T-helper 9 cell (primary cell): ENCODE results near the gene SCAPER.

Experiments
- DNase-seq: peaks from one replicate; pipeline ENCODE4 v3.0.0-alpha.2; 2020

The SCAPER gene

DNA sequence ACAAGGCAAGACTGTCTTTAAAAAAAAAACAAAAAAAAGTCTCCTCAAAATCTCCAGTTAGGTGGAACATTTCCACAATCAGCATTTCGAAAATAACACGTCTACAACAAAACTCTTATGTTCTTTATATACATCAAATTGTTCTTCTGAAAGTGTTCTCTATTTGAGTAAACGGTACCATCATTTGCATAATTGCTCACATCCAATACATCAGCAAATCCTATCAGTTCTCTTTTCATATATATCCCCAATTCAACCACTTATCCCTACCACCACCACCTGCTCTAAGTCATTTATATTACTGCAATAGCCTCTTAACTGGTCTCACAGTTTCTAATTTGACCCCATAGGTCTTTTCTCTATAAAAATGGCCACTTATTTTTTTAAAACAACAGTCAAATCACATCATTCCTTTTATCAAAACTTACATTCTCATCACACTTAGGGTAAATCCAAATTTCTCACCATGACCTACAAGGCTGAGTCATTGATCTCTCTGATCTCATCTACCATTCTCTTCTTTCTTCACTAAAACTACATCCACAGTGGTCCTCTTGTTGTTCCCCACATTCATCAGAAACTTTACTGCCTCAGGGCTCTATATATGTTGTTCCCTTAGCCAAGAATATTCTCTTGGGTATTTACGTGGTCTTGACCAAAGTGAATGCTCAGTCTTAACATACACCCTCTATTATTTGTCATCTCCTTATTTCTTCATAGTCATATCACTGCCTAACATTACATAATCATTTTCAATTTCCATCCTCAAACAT is 237.0 kb downstream of the SCAPER start:
- DNase-seq, result no peak

- DNase-seq, result no peak
Measured at GRCh38 chr15:76664895-76665294, 240.2 kb downstream of the SCAPER start.

DNA sequence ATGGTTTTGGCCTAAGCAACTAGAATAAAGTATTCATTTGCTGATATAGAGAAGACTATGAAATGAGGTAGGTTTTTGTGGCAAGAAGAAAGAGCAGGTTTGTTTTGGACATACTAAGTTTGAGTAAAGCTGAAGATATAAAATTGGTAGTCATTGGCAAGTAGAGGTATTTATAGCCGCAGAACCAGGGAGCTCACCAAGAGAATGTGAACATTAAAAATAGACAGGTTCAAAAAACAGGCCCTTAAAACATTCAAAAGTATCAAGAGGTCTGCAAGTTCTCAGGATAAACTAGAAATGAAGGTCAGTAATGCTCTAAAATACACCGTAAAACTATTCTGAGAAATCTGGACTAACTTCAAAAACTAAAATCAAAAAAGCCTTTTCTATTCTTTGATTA is 240.7 kb downstream of the SCAPER start:
- no peak for DNase-seq

DNA sequence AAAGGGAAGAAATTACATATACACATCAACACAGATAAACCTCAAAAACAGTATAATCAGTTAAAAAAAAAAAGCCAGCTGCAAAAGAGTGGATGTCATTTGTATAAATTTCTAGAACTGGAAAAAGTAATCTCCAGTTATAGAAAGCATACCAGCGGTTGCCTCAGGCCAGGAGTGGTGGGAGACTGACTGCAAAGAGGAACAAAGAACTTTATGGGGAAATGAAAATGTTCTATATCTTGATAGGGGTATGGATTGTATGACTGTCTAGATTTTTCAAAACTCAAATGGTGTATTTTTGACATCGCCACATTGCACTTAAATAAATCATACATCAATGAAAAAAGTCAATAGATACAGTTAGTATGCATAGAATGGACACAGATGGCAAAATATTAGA is 241.6 kb downstream of the SCAPER start:
- DNase-seq, result no peak

- no peak for DNase-seq
Measured at GRCh38 chr15:76648732-76649444, 256.3 kb downstream of the SCAPER start.

DNA sequence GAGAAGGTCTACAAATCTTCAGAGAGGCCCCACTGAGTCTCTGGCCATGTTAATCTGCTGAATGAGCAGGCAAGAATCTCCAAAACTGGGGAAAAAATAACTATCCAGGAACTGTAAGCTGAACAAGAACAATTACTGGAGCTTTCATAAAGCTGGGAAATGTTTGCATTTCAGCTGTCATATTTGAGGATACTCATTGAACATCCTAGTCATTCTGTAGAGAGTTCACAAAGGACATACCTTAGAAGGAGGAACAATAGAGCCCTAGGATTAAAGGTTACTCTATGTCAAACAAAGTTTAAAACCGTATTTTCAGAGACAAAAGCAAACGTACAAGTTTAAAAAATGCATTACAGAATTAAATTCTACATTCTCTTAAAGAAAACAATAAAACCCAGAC is 257.5 kb downstream of the SCAPER start:
- no peak for DNase-seq

DNA sequence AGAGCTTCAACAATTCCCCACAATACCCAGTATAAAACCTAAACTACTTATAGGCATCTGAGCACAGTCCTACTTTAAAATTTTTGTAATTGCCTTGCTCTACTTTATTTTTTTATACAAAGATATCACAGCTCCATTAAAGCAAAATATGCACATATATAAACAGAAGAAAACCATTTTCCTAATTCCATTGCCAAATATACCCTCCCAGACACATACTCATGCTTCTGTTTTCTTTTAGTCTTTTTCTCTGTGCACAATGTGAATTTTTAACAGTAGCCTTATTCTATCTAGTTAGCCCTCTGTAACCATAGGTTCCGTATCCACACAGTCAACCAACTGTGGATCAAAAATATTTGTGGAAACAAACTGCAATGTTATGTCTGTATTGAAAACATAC is 260.5 kb downstream of the SCAPER start:
- DNase-seq, result no peak

DNA sequence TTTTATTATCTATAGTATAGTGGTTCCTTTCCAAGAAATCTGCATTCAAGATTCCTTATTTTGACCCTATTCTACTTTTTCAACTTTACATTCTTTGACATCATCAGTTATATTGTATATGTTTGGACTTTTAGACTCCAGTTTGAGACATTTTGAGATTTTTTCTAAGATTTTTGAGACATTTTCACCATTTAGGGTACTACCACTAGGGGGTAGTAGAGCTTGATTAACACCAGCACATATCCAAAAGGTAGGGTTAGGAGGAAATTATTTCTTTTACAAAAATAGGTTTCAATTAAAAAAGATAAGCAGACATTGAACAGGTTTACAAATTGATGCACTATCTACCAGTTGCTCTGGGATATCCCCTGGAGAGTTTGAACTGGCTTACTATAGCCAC is 262.5 kb downstream of the SCAPER start:
- DNase-seq, result no peak

- DNase-seq, result no peak
Measured at GRCh38 chr15:76637166-76637565, 268.0 kb downstream of the SCAPER start.

DNA sequence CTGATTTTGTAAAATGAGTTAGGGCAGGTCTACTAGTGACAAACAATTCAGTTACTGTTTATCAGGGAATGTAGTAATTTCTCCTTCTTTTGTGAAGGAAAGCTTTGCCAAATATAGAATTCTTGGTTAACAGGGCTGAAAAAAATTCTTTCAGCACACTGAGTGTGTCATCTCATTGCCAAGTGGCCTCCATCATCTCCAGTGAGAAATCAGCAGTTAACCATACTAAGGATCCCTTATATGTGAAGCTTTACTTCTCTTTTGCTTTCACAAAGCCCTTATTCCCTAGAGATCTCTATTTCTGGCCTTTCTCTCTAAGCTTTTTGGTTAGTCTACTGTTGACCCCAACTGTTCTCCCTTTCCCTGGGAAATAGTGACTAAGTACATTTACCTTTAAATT is 269.1 kb downstream of the SCAPER start:
- no peak for DNase-seq

GRCh38 chr15:76626611-76627010 is 278.5 kb downstream of the SCAPER start:
- no peak for DNase-seq

- DNase-seq, result no peak
Measured at GRCh38 chr15:76625267-76625666, 279.9 kb downstream of the SCAPER start.

DNA sequence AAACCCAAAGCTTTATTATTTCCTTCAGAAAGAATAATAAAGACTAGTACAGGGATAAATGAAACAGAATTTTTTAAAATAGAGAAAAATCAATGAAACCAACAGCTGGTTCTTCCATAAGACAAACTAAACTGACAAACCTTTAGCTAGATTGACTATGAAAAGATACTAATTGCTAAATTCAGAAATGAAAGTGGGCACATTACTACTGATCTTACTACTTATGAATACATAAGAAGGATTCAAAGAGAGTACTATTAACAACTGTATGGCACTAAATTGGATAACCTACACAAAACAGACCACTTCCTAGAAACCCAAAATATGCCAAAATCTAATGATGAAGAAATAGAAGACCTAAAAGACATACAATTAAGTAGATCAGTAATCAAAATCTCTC is 290.4 kb downstream of the SCAPER start:
- DNase-seq, result no peak

DNA sequence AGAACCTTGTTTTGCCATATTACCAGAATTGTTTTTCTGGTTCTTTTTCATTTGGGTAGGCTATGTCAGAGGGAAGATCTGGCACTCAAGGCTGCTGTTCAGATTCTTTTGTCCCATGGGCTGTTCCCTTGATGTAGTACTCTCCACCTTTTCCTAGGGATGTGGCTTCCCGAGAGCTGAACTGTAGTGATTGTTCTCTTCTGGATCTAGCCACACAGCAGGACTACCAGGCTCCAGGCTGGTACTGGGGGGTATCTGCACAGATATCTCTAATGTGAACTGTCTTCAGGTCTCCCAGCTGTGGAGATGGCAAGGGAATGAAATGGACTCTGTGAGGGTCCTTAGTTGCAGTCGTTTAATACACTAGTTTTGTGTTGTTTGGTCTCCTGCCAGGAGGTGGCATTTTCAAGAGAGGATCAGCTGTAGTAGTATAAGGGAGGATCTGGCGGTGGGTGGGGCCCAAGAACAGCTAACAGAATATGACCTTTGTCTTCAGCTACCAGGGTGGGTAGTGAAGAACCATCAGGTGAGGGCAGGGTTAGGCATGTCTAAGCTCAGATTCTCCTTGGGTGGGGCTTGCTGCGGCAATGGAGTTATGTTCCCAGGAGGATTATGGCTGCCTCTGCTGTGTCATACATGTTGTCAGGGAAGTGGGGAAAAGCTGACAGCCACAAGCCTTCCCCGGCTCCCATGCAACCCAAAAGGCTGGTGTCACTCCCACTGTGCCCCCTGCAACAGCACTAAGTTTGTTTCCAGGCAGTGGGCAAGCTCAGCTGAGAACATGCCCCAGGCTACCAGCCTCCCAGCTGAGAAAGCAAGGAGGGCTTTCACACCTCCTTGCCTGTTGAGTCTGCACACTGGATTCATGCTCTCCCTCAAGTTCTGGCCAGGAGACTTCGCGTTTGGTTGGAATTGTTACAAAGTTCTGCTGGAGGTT is 316.1 kb downstream of the SCAPER start:
- no peak for DNase-seq

DNA sequence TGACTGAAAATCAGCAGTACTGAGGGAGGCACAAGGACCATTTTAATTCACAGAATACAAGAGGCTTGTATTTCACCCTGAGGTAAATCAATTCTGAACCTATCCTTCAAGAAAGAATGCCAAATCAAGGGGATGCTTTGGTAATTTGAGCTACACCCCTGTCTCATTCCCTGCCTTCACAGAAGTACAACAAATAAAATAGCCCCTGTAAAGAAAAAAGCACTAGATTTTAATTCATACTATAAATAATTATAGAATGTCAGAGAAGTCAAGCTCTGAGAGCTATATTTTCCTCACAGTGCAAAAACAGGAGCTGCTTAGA is 319.6 kb downstream of the SCAPER start:
- DNase-seq, result no peak

- no peak for DNase-seq
Measured at GRCh38 chr15:76584868-76585575, 320.1 kb downstream of the SCAPER start.

DNA sequence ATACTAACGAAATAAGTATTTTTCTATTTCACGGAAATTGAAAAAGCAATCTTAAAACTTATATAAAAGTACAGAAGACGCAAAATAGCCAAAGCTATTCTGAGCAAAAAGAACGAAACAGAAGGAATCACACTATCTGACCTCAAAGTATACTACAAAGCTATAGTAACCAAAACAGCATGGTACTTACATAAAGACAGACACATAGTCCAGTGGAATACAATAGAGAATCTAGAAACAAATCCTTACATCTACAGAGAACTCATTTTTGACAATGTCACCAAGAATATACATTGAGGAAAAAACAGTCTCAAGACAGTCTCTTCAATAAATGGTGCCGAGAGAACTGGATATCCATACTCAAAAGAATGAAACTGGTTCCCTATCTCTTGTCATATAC is 322.6 kb downstream of the SCAPER start:
- no peak for DNase-seq

DNA sequence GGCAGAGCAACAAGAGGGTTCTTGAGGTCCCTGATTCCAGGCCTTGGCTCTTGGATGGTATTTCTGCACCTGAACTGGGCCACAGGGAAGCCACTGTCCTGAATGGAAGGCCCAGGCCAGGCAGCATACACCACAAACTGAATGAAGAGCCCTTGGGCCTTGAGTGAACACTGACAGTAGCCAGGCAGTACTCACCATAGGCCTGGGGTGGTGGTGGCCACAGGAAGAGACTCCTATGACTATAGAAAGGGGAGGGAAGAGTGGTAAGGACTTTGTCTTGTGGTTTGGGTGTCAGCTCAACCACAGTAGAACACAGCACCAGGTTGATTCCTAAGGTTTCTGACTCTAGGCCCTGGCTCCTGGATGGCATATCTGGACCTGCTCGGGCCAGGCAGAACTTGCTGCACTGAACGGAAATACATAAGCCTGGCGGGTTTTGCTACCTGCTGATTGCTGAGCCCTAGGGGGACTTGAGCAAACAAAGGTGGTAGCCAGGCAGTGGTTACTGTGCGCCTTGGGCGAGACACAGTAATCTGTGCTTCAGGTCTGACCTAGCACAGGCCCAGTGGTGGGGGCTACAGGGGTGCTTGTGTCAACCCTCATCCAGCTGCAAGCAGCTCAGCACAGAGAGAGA is 327.1 kb downstream of the SCAPER start:
- DNase-seq, result no peak

- DNase-seq, result no peak
Measured at GRCh38 chr15:76576523-76577279, 328.4 kb downstream of the SCAPER start.

GRCh38 chr15:76575679-76576078 is 329.5 kb downstream of the SCAPER start:
- DNase-seq, result no peak

- DNase-seq, result no peak
Measured at GRCh38 chr15:76575274-76575673, 329.9 kb downstream of the SCAPER start.

DNA sequence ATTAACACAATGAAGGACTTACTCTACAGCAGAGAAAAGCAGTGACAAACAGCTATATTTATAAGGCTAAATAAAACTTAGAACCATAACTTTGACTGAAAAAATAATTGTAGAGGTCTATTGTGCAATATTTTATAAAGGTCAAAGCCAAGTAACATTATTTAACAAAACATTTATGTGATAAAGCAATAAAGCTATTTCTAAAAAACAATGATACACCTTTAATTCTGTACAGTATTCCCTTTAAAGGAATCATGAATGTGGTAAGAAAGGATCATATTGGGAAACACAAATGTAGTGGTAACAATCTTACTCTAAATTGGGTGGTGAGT is 332.2 kb downstream of the SCAPER start:
- DNase-seq, result no peak
